CD4-positive, alpha-beta T cell treated with Interleukin-17A for 1 hour (primary cell): ENCODE data around the gene BIN1.

Experiments
- DNase-seq: peaks from one replicate; pipeline ENCODE4 v3.0.0-alpha.2; 2020

The BIN1 gene

DNA sequence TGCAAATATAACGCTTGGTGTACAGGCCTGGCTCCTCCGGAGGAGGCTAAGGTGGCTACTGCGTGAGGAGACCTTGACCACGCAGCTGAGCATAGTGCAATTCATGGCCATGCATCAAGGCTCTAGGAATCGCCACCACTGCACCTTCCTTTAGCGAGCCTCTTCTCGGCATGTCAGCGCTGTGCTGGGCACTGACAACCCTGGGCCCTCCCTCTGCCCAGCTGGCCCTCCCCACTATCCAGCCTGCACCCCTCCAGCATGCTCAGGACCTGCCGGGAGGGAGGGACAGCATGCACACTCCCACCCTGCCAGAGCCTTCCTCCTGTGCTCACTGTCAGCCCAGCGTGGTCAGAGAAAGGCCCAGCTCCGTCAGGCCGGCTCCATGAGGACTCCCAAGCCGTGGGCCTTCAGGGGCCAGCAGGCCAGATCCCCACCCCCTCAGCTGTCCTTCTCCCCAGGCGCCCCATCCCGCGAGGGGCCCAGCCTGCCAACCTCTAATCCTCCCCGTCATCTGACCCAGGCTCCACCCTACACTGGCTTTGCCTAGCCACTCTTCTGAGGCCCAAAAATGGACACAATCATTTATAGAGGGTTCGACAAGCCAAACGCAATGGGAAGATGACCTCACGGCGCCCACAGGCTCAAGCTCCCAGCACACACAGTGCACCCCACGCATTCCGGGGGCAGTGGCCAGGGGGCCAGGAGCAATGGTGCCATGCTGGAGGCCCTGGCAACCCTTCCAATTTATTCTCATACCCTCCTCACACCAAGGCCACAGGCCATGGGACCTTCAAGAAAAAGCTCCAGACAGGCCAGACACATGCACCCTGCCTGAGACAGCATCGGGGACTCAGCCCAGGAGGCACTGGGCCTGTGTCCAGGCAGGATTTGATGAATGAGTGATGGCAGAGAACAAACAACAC lies 3.5 kb downstream of the BIN1 start:
- DNase-seq, result no peak

DNA sequence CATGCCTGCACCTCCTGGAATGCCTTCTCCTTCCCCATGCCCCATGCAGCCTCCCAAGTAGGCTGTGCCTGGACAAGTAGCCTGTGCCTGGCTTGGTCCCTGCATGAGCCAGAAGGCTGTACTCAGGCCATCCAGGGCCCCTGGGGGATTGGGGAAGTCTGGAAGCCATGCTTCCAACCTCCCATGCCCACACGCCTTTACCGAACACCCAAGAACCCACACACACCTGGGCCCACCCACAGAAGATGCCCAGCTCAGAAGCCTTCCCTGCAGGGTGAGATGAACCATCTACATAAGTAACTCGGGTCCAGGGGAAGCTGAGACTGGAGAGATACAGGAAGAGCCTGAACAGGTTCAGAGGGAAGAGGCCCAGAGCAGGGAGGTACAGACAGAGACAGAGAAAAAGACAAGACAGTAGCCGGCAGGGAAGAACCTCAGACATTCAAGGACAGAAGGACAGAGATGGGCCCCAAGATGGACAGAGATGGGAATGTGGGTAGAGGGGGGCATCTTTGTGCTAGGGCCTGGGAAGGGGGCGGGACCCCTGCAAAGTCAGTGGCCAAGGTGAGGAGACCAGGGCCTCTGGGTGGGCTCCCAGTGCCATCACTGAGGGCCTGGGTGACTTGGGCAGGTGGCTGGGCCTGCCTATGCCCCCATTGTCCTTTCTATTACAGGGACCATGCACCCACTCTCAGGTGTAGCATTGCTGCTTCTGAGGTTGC lies 4.3 kb downstream of the BIN1 start:
- DNase-seq, result no peak

DNA sequence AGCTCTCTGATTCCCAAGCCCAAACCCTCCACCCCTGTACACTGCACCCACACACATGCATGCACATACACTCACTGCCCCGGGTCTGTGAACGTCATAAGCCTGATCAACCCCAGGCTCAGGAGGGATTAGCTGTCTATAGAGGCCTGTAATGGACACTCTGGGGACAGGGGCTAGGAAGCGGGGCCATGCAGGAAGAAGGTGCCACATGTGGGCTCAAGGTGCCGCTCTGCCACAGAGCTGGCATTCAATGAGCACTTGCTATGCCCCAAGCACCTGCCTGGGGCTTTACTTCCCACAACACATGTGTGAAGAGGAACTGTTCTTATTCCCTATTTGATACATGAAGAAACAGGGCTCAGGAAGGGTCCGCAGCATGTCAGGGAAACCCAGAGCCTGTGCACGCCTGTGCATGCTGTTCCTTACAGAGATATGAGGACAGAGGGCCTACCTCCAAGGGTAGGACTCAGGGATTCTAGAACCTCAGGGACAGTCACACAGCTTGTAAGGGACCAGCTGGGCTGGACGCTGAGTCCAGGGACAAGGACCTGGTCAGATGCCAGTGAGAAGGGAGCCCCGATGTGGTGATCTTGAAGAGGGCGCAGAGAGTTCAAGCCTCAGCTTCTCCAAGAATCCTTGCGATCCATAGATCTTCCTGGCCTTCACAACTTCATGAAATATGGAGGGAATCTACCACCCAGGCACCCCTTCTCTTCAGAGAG lies 5.0 kb downstream of the BIN1 start:
- no peak for DNase-seq

DNA sequence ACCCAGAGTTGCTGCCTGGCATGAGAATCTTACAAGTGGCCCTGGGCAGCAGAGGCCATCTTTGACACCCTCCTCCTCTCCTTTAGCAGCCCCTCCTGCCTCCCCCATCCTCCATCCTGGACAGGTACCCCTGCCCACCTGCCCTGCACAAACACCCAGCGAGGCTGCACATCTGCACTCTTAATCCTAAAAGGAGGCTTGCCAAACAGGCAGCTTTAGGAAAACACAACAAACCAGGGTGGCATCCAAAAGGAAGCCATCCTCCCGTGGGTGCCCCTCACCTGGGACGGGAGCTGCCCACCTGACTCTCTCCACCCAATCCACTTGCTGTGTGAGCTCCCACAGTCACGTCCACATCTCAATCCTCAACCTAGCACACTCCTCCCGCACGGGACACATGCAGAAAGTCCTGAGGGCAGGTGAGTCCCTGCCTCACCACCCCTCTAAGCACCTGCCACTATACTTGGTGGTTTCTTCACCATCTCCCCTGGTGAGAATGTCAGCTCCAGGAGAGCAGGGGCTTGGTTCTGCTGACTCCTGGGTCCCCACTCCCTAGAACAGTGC lies 5.8 kb downstream of the BIN1 start:
- DNase-seq, result no peak

DNA sequence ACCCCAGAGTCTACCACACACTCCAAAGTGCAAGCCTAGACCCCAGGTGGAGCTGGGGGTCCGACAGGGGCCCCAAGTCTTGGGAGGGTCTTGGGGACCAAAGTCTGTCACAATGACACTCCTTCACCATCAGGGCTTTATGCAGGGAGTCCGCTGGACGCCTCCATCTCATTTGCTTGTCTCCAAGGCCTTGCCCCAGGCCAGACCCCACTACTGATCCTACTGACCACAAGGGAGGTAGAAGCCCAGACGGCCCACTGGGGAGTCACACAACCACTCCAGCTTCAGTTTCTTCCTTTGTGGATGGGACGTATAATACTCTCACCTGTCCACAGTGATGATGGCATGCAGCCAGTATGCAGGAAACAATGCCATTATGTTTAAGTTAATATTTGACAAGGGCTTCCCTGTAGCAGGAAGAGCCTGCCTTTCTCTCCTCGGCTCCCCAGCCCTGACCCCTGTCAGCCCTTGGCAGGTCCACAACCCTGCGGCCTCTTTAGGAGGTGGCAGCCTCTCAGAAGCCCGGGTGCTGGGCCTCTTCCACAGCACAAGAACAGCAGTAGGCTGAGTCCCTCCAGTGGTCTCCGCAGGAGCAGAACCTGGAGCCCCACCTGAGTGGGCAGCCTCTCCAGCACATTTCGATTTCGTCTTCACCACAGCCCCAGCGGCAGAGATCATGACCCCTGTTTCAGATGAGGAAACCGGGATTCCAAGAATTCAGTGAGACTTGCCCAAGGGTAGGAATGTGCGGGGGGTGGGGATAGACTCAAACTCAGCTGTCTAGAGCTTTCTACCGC lies 6.5 kb downstream of the BIN1 start:
- DNase-seq, result no peak

DNA sequence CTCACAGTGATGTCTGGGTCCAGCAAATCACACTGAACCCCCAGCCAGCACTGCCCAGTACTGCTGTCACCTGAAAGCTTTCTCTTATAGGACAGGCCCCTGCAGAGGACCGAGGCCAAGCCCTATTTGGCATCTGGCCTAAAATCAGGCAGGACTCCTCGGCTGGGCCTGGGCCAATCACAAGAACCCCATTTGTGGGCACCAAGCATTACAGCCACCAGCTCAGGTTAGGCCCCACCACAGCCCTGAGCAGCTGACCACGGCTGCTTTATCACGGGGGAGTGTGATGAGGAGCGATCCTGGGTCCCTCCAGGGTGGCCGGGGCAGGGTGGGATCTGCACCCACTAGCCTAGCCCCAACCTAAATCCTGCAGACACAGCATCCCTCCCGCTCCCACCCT lies 8.2 kb downstream of the BIN1 start:
- DNase-seq, result no peak

DNA sequence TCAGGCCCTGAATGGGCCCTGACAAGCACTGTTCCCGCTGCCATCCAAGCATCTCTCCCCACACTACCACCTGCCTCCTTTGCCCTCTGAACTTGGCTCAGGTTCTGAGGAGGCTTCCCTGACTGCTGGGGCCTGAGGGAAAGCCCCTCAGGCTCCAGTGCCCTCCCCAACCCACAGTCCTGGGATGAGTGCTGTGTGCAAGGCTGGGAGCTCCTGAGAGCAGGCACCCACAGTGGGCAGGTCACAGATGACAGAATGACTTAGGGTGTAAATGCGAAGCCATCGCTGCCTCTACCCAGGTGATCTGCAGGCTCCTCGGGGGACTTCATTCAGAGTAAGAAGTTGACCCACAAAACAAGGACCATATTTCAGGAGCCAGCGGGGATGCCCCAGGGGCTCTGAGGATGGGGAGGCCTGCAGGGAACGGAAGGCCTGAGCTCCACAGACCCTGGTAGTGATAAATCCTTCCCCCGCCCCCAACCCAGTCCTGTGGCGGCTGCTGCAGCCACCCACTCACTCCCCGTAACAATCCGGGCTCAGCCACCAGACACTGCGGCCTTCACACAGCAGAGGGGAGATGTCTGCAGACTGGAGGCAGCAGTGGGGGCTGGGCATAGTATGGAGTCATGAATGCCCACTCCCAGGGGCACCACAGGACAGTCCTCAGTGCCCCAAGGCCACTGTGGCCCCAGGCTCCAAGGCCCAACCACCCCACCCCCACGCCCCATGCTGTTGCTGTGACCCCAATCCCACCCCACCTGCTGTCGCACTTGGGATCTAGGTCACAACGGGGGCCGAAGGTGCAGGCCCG lies 8.9 kb downstream of the BIN1 start:
- no peak for DNase-seq

DNA sequence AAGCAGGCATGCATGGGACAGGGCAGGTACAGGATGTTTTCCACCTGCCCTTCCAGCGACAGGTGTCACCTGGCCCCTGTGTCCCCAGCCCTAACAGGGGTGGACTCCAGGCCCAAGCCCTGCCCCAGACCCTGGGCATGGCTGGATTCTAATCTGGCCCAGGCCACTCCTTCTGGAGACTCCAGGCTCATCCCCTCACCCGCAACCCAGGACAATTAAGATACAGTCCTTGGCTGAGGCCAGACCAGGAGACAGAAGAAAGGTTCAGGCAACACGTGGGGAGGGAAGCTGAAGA lies 9.5 kb downstream of the BIN1 start:
- DNase-seq, result no peak

DNA sequence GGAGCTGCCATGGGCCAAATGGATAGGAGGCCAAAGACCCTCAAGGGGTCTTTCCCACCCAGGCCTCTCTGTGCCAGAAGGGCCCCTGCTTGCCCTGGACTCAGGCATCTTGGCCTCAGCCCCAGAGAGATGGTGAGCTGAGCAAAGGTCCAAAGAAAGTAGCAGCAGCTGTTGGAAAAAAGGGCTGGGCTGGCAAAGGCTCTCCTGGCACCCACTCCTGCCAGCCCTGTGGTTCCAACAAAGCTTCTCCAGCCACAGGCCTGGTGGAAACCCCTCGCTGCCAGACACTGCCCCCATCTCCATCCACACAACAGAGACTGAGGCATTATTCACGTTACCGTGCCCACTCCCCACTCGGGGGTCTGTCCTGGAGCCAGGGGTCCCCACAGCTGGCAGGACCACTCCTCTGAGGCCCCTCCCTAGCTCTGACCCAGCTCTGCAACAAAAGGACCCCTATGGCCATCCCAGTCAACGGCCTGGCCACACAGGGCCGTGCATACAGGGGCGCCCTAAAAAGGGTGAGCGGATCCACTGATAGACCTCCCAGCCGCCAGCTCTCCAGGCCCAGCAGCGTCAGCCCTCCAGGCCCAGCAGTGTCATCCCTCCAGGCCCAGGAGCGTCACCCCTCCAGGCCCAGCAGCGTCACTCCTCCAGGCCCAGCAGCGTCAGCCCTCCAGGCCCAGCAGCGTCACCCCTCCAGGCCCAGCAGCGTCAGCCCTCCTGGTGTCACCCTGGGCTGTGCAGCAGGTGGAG lies 10.1 kb downstream of the BIN1 start:
- no peak for DNase-seq

DNA sequence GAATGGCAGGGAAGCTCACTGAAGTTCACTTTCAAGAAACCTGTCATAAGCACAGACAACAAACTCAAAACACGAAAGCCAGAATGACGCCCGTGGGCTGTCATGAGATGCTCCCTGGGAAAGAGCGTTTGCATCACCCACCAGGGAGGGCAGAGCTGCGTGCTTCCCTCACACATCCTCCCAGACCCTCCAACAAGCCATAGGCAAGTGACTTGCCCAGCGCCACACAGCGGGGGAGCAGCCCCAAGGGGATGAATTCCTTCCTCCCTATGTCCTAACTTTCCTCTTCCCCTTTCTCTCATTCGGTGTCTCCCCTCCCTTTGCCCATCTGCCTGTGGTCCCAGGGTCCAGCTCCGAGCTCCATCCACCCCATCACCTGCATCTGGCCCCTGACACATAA lies 10.7 kb downstream of the BIN1 start:
- no peak for DNase-seq

DNA sequence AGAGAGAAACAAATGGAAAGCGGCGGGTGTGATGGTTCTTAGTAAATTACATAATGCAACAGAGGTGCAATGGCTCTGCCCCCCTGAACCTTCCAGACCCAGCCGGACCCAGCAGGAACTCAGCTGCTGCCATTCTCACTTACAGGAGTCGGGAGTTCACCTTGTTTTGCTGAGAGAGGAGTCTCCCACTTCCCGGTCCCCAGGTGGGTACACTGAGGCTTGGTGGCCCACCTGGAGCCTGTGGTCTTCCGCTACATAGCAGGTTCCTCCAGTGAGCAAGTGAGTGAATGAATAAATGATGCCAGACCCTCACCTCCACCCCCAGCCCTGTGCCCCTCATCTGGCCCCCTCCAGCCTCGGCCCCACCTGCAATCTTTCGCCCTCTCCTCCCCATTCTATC lies 11.2 kb downstream of the BIN1 start:
- no peak for DNase-seq

DNA sequence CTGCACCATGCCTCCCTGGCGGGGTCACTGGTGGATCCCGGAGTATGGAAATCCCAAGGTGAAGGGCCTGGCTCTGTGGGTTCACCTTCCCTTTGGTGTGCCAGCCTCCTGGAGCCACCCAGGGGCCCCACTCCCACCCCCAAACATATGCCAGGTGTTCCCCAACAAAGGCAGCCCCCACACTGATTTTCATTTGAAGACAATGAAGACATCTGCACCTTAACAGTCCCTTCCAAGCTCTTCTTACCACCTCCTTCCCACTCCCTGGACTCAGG lies 11.7 kb downstream of the BIN1 start:
- no peak for DNase-seq

DNA sequence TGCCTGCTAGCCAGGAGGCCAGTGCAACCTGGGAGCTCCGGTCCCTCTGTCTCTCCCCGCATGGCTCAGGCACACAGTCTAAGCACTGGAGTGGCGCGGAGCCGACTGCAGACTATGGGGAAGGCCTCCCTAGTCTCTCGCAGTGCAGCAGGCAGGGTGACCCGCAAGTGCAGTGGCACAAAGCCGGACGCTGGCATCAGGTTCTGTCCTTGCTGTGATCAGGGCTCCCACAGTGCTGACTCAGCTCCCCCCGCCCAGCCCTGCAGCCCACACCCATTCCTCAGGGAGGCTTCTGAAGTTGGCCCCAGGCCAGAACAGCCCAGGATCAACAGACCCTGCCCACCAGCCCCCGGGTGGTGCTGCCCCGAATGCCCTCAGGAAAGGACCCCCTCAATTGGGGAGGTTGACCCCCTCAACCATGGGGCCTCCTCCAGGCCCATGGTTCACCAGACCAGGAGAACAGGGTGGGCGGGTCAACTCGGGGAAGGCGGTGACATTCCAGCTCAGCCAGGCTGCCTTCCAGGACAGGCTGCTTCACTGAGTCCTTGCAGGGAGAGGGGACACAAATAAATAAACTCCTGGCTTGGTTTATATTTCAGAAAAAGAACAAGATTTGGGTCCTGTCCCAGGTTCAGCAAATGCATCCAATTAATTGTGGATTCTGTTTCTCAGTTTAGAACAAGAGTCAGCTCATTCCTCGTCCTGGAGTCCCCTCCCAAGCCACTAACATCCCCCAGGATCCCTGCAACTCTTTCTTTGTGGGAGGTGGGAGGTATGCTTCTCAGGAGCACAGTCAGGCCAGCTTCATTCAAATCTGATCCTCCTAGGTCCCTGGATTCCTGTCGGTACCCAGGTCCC lies 12.2 kb downstream of the BIN1 start:
- no peak for DNase-seq

DNA sequence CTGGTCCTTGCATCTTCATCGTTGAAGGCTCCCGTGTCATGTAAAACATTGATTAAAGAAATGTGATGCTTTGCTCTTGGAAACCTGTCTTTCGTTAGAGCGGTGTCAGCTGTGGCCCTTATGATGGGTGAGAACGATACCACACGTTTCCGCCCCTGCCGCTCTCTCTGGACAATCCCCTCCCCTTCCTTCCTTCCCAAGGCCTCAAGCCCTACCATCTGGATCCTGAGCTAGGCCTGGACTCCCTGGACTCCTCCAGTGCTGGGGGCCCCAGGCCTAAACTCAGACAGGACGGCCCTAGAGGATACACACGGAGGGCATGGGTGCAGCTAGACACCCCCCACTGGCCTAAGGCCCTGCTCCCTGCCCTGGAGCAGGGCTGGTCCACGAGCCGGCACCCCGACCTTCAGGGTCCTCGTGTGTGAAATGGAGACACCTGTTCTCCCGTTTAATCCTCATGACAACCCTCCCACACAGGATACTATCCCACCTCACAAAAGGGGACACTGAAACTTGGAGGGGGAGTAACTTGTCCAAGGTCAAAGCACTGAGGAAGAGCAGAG lies 13.2 kb downstream of the BIN1 start:
- no peak for DNase-seq

DNA sequence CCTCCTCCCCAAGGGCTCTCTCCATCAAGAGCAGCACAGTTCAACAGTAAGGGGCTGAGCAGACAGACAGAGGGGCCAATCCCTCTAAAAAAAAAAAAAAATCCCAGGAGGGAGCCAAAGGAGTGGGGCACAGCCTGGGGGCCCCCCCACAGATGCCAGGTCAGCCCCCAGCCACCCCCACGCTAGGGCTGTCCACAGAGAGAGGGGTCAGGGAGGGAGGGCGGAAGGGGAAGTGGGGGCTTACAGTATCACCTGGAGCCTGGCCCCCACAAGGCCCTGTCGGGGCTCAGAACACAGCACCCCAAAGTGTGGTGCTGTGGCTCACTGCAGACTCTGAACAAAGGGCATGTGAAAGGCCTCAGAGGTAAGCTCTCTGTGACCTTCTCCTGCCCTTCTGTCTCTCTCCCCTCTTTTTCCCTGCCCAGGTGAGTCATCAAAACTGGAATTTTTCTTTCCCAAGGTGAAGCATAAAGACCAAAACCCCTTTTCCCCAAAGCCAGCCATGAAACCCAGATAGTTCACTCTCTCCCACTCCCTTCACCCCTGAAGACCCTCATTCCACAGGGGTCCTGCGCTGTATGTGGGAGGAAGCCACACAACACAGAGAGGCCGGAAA lies 13.9 kb downstream of the BIN1 start:
- DNase-seq, result no peak

DNA sequence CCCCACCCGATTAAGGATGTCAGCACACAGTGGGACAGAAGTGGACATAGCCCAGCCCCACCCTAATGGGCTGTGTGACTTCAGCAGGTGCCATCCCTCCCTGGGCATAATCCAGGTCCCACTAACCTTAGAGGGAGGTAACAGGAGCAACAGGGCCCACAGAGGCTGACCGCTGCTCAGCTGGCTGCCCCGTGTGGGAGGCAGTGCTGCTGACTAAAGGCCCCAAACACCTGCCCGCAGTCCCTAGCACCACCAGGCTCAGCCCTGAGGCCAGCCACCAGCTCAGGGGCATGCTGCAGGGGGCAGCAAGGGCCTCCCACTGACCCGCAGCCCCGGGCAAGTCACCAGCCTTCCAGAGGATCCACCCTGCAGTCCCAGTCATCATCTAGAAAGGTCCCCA lies 14.6 kb downstream of the BIN1 start:
- DNase-seq, result no peak

DNA sequence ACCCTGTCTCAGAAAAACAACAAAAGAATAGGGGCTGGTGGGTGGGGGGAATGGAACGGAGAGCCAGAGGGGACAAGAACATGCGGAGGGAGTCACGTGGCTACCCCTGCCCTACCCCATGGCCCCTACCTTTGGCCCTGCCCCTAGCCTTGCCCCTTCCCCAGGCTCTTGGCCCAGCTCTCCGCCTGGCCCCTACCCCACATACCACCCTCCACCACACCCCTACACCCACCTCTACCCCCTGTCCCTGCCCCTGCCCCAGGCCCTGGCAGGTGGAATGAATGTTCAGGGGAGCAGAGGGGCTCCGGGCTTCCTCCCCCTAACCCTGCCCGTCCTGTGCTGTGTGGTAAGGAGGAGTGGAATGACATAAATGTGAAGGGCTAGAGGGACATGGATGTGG lies 15.1 kb downstream of the BIN1 start:
- no peak for DNase-seq

DNA sequence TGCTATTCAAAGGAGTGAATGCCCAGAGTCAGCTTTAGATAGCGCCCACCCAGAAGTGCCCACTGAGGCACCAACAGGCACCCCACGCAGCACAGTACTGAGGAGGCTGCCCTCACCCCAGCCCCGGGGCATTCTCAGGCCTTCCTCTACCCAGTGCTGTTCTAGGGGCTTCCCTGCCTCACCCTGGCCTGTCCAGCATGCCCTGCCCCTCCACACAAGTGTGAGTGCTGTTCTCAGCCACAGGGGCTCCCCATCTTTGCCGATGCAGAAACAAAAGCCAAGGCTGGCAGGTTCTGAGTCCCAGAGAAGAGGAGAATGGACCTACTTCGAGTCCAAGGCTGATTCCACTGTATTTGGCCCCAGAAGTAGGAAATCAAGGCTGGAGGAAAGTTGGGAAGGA lies 15.8 kb downstream of the BIN1 start:
- no peak for DNase-seq

DNA sequence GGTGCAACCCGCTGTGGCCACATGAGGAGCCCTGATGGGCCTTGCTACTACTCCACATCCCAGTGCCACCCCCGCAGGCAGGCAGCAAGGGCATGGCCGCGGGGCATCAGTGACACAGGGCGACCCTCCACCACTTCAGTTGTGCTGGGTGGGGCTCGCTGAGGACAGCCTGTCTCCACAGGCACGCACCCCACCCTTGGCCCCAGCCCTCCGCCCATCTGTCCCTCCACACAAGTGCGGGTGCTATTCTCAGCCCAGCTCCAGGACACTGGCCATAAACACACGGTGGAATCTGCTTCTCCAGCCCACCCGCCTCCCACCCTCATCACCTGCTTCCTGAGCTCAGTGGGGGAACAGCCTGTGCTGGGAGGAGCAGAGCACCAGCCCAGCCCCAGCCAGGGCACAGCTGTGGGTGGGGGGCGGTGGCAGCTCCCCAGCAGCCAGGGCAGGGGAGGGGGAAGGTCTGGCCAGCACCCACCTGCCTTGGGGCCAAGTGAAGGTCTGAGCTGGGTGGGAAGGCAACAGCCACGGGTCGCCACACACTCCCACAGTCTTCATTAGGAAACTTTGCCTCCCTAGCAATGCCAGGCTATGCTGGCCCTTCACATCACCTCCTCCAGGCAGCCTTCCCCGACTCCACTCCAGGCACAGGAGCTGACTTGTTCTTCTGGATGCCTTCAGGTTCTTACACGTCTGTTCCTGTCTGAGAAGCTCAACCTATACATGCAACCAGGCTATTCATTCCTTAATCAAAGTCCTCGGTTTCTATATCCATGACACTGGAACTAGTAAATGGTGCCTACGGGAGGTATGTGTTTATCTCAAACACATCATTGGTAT lies 16.5 kb downstream of the BIN1 start:
- DNase-seq, result no peak
